A172 (cell line): Measurements from ENCODE around the gene CCDC88A. TPM values are rescaled to one million over a fixed set of nuclear protein-coding genes. Genes with fewer than 3 reads are reported as not detected.

ENCODE experiments used
- DNase-seq: peaks from one replicate; pipeline ENCODE4 v3.0.0-alpha.2; 2015; ENCODE audit warnings: low spot score
- total RNA-seq: library from RNA; depleted of rRNA; stranded (reverse); fragments of >200 nt; shearing (Covaris generic); gene quantifications from 2 replicates; pipeline ENCODE4 v1.2.3, GENCODE V29; 2014

CCDC88A gene
- total RNA-seq, 1 experiment from 2014 or later, result 67.9 TPM

DNA sequence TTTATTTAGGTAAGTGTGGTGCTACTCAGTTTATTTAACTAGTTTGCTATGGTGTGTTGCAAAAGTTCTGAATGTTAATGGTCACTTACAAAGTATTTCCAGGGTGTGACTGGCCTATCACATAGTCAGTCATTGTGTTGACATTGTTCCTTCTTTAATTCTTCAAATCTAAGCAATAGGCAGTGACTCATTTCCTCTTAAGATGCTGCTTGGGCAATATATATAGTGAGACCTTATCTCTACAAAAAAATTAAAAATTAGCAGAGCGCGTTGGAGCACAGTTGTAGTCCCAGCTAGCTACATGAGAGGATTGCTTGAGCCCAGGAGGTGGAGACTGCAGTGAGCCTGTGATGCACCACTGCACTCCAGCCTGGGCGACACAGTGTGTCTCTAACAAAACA is 5.8 kb upstream of the CCDC88A start:
- peak; percentile 89 for DNase-seq

GRCh38 chr2:55422876-55423665 is 3.4 kb upstream of the CCDC88A start:
- no peak for DNase-seq

GRCh38 chr2:55421326-55421725 is 1.7 kb upstream of the CCDC88A start:
- DNase-seq, result no peak

DNA sequence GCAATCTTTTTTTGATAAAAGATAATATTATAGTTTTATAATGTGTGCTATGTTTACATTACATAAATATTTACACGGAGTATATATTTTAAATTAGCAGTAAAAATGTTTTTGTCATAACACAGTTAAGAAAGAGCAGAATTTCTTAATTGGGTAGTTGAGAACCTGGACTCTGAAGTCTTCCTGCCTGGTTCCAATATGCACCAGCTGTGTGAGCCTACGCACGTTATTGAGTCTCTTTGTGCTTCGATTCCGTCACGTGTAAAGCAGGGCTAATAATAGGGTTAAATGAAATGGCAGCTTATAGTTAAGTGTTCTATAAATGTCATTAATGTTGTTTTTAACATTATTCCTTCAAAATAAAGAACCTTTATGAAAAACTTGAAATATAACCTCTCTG is 1.2 kb upstream of the CCDC88A start:
- DNase-seq, result no peak

DNA sequence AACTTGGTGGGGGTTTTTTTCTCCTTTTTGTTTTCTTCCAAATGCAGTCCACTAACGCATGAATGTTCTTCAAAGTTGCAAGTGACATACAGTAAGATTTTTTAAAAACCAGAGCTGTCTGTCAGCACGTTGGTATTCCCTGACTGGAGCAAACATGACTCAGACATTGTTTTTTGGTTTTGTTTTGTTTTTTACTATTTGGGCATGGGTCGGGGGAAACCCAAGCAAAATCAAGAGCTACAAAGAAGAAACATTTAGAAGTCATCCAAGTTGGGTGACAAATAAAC is 726 bp upstream of the CCDC88A start:
- no peak for DNase-seq

DNA sequence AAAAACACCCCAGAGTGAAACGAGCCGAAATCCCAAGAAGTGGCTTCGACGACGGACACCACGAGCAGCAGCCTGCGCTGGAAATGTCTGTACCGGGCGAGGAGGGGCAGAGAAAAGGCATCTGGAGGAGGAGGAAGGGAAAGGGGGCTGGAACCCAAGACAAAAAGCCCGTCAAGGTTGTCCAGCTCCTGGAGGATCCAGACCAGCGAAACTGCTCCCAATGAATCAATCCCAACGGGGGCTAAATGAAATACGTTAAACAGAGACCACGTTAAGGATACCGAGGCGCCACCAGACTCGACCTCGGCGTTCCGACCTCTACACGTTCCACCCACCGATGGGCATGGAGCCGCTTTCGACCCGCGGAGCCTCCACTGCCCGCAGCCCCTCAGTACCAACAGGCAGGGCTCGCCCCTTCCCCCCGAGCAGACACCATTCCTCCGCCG is 400 bp downstream of the CCDC88A start:
- peak; percentile 61 for DNase-seq

DNA sequence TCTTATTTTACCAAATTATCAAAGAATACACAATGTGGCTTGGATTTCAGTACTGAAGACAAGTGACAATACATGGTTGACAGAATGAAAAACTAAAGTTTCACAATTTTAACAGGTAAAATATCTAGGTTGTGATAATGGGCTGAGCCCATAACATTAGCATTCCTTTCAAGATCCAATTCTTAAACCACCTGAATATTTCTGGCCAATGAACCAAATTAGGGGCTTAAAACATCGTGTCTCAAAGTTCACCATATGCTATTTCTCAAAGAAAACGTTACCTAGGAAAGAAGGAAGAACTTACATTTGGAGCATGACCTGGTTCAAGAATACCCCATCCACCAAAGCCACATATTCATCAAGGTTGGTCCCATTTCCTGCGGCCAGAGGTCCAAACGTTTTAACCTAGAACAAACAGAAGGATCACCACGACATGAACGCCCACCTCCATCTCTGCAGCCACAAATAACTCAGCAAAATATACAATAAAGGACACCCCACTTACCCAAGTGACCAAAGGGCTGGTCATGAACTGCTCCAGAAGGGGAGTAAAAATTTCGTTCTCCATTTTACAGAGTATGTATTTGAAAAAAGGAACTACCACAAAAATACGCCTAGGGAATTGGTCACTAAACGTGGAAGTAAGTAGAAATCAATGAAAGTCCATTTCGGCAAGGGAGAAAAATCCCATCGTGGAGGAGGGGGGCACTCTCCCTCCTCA is 984 bp downstream of the CCDC88A start:
- peak; percentile 12 for DNase-seq

GRCh38 chr2:55418072-55418471 is 1.6 kb downstream of the CCDC88A start:
- no peak for DNase-seq

GRCh38 chr2:55416786-55417568 is 2.7 kb downstream of the CCDC88A start:
- no peak for DNase-seq

GRCh38 chr2:55415300-55415699 is 4.4 kb downstream of the CCDC88A start:
- DNase-seq, result no peak

DNA sequence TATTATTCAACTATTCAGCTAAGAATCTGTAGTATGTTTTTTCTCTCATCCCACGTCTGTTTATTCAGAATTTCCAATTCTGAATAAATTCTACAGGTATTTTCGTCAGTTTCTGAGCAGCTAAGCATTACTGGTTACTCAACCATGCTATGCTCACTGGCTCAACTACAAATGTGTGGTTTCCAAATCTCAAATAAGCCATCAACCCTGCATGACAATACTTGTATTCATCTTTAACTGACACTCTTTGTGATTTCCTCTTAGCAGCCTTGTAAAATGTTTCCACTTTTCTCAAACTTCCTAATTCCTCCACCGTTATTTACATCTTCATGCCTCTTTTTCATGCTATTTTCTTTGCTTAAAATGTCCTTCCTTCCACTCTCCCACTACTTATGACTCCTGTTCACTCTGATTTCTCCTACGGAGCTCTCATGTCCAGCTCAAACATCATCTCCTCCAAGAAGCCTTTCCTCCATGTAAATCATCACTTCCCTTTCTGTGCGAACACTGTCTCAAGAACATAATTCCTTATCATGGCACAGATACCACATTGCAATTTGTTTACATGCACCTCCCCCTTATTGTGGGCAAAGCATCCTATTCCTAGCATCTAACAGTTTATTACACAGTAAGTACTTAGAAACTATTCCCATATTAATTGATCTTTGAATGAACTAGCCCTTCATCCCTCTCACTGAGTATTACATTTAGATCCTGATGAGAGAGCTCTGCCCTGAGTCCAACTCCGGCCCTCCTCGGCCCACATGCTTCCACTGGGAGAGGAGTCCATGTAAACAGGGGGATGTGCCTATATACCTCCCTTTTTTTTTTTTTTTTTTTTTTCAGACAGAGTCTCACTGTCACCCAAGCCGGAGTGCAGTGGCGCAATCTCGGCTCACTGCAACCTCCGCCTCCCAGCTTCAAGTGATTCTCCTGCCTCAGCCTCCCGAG is 10.5 kb downstream of the CCDC88A start:
- DNase-seq, result peak; percentile 30

- peak; percentile 70 for DNase-seq
Observed at GRCh38 chr2:55408098-55408882, 11.4 kb downstream of the CCDC88A start.

GRCh38 chr2:55405116-55405515 is 14.5 kb downstream of the CCDC88A start:
- no peak for DNase-seq

DNA sequence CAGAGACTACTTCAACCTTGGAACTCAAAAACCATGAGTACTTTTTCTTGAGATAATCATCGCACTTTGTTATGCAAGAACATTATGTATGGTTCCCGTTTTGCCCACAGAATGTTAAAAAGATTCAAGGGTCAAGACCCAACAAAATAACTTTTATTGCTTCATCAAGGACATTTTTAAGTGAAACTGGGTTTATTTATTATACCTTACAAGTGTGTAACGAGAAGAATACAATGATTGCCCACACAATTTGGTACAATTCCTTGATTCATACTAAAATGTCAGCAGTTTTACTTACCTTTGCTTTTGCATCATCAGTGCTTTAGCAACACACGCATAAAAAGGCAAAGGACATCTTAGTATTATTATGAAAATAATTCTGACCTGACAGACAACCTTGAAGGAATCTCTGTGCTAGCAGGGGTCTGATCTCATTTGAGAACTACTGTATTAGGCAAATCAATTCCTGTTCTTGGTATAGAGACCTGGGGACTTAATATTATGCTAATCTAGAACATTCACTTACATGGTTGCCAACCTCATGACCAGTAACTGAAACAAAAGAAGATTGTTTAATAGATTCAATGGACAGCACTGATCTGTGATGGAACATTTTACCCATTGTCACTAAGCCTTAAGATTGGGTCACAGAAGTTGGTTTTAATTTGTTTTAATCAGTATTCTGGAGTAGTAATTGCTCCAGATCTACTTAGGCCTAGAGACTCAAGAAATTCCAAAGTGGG is 16.2 kb downstream of the CCDC88A start:
- no peak for DNase-seq

- no peak for DNase-seq
Observed at GRCh38 chr2:55401124-55401523, 18.5 kb downstream of the CCDC88A start.

- no peak for DNase-seq
Observed at GRCh38 chr2:55400332-55400731, 19.3 kb downstream of the CCDC88A start.

GRCh38 chr2:55399815-55400214 is 19.8 kb downstream of the CCDC88A start:
- no peak for DNase-seq

DNA sequence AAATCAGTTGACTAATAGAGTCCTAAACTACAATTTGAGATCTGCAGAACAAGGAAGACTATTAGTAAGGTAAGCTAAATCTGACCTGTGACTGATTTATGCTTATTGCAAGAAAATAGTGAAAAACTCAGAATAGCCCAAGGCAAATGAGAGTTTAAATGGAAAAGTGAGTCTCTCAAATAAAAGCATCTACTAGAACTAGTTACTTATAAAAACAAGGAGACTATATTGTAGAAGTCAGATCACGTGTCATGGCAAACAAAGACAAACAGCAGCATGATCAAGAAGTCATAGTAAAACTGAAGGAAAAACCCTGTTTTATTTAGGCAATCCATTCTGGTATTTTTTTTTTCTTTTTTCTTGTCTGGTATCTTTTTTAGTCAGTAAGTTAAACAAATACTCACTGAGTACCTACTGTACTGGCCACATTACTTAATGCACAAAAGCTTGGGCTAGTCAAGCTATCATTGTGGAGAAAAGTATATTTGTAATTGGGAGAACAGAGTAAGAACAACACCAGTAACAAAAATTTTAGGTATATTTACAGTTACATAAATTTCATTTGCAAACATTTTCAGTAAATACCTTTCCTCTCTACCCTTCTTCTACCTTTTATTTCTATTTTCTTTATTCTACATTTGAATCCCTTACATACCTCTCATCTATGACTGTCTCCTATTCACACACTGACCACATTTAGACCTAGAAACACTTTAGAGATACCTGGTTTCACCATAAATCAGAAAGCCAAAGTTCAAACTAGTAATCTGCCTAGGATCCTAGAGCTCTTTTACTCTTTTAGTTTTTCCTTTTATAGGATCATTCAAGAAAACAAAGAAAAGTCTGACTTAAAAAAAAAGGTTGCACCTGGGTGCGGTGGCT is 23.7 kb downstream of the CCDC88A start:
- DNase-seq, result no peak
